DMS79 (cell line): ENCODE measurements around the gene CAVIN4.

Source experiments
- DNase-seq: peaks from one replicate; lab custom pipeline; 2025; lab: John Stamatoyannopoulos, UW

CAVIN4 gene, protein sequence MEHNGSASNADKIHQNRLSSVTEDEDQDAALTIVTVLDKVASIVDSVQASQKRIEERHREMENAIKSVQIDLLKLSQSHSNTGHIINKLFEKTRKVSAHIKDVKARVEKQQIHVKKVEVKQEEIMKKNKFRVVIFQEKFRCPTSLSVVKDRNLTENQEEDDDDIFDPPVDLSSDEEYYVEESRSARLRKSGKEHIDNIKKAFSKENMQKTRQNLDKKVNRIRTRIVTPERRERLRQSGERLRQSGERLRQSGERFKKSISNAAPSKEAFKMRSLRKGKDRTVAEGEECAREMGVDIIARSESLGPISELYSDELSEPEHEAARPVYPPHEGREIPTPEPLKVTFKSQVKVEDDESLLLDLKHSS

GRCh38 chr9:100577776-100578448, at the start of gene CAVIN4:
CAVIN4 (plus strand) TSS chr9:100578079; CDS start chr9:100578144, 65 bp downstream.
- DNase-seq = no peak

DNA sequence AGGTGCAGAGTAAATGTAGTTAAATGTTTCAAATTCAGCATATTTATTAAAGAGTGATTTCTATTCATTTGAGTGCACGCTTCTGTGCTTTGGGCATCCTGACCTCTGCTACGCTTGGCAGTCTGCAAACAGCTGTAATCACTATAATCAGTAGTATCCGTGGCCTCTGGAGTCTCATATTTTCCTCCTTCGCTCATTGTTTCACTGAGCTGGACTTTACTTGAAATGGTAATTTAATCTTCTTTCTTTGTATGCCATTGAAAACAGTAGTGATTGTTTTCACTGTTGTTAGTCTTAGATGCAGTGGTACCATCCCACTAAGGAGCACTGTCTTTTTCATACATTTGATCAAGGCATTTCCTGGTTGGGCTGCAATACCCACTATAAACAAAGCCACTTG, 43.5 kb upstream of the CAVIN4 start:
- no peak for DNase-seq

DNA sequence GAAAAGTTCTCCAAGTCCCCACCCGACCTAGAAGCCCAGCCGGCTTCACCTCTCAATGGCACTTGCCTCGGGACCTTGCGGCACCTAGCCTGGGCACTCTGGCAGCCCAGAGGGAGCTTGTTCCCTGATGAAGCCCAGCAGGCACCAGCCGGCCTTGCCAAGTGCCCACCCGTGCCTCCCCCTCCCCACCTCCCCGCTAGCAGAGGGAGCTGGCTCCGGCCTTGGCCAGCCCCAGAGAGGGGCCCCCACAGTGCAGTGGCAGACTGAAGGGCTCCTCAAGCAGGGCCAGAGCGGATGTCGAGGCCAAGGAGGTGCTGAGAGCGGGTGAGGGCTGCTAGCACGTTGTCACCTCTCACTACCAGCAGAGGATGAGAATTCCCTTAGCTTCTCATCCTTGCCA, 37.6 kb upstream of the CAVIN4 start:
- no peak for DNase-seq

GRCh38 chr9:100549048-100549447, 28.8 kb upstream of the CAVIN4 start:
- DNase-seq = no peak

DNA sequence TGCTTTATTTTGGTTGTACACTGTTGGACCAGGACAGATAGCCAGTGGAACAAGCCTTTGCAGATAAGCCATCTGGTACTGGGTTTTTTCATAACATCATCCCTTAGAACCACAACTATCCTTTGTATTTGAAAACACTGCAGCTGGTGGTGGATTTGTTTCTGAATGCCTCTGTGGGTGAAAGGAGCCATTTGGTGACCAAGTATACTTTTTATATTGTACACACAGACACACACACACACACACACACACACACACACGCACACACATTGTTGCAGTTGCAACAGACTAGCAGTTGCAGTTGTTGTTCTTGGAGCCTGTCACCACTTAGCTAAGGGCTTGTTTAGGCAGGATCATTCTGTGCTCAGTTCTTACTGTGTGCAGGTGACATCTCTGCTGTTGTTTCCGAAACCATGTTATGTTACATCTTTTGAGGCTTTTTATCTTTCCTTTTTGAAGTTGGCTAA, 22.9 kb upstream of the CAVIN4 start:
- DNase-seq = no peak

DNA sequence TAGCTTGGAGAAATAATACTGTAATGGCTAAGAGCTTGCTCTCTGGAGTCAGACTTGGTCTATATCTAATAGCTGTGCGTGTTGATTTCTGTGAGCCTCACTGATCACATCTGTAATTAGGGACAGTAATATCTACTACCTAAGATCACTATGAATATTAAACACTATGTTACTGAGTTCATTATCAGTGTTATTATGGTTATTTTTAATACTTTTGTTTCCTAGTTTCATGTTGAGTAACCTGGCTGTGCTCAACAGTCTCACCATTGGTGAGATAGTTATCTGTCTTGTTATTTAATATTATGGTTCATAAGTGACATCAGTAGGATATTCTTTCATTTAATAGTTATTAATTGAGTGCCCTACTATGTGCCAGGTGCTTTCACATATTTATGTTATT, 22.4 kb upstream of the CAVIN4 start:
- DNase-seq = no peak

DNA sequence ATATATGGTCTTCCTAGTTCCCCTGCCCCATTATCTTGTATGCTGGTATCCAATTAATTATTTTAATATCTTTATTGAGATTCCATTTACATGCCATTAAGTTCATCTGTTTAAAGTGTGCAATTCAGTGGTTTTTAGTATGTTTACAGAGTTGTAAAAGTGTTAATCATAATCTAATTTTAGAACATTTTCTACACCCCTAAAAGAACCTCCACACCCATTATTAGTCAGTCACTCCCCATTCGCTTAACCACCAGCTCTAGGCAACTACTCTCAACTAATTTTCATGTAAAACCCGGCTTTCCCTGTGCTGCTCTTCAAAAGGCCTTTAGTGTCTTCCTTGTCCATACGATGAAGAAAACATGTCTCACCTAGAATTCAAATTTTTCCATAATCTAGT, 20.8 kb upstream of the CAVIN4 start:
- no peak for DNase-seq

GRCh38 chr9:100561256-100561655, 16.6 kb upstream of the CAVIN4 start:
- no peak for DNase-seq

- DNase-seq = no peak
Measured at GRCh38 chr9:100567856-100568255, 10.0 kb upstream of the CAVIN4 start.

DNA sequence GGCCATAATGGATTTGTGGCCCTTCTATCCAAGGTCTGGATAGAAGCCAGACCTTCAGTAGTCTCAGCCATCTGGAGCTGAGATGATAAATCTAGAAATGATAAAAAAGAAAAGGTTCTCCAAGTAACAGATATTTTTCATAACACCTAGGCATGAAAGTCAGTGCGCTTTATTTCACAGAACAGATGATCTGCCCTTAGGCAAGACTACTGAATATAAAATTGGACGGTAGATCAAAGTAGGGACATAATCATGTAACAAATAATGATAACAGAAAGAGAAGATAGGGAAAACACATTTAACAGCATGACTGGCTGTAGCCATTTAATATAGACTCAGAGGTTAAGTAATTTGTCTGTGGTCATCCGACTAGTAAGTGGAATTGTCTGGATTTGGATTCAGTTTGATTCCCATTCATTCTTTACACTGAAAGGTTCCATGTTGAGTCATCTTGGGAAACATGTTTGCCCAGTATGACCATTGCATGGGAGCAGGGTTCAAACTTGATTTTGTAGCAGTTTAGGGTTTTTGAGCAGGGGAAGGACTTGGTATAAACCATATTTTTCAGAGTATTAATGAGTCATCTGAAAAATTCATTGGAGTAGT, 4.1 kb upstream of the CAVIN4 start:
- DNase-seq = no peak

DNA sequence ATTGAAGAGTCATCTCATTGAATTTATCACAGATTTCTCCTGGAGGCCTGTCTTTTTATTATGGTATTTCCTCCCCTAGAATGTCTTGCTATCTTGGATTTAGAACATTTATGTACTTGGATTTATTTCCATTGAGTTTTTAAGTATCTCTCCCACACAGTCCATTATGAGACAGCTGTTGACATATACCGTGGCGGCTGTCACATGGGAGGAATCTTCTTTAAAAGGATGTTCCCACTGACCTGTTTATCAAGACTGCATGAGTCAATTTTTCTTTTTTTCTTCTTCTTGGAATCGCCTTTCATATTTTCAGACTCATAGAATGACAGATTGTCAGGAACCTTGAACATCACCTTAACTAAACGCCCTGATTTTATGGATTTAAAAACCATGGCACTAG, 2.9 kb upstream of the CAVIN4 start:
- no peak for DNase-seq

DNA sequence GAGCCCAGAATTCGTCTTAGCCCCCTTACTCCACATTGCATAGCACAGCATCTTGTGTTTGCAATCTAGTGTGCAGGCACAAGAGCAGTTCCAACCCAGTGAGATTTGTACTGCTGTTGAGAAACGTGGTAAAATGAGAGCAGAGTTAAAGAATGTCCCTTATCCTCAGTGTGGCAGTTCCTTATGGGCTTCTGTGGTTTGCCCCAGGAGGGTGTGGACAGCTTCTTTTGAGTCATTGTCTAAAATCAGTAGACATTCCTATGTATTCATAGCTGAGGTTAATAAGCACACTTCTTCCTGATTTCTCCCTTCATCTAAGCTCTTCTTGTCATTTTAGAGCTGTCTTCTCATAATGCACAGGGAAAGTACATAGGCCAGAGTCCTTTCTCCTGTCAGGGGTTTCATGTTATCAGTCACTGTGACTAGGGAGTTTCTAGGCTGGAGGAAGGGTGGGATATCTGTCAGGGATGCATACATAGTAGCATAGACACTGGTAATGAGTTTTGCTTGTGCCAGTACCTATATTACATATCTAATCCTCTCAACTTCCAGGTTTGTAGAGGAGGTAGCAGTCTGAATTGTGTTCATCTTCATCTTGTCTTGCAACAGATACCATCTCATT, 2.0 kb upstream of the CAVIN4 start:
- DNase-seq = no peak

DNA sequence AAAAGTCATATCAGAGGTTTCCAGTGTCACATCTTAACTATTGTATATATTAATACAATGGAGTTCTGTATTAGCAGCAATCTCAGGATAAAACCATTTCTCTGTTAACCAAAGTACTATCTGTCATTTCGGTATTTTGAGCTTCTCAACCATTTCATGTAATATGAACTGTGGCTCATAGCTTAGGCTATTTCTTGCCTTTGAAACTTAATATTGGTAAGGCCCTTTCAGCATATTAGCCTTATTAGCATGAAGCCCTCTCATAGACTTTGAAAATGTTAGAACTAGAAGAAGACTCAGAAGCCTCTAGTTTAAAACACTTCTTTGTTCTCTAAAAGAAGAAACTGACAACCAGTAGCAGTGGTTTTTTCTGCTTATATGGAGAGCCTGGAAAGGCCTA, 731 bp downstream of the CAVIN4 start:
- DNase-seq = no peak

- DNase-seq = no peak
Measured at GRCh38 chr9:100579665-100580064, 1.8 kb downstream of the CAVIN4 start.

- no peak for DNase-seq
Measured at GRCh38 chr9:100580257-100580656, 2.4 kb downstream of the CAVIN4 start.

DNA sequence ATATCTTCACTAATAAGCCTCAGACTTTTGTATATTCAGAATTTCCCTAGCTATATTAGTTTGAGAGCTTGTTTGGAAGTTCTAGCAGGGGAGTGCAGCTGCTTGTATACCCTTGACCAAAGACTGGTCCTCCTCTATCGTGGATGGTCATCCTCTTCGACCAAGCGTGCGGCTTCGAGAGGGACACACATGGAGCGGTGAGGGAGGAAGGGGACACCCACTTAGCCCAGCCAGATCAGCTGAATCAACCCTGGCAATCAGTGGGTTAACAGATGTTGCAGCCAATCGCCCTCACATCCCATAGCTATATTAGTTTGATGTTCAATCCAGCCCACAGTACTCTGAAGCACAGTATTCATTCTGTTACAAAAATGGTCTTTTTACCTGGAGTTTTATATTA, 3.2 kb downstream of the CAVIN4 start:
- DNase-seq = no peak

- no peak for DNase-seq
Measured at GRCh38 chr9:100581661-100582060, 3.8 kb downstream of the CAVIN4 start.

GRCh38 chr9:100583014-100583802, 5.3 kb downstream of the CAVIN4 start:
- DNase-seq = no peak

DNA sequence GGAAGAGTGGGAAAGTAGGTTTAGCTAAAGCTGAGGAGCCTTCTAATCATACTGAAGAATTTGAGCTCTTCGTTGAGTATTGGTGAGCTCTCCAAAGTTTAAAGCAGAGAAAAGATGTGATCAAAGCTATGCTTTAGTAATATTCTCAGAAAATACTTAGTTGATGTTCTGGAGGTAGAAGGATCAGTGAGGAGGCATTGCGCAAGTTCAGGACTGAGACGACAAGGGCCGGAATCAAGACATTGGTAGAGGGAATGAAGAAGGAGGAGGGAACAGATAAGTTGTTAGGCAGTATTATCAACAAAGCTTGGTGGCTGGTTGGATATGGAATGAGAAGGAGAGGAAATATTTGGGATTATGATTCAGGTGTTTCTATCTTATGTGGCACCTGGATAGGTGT, 7.1 kb downstream of the CAVIN4 start:
- no peak for DNase-seq

GRCh38 chr9:100586093-100586492, 8.2 kb downstream of the CAVIN4 start:
- no peak for DNase-seq

- DNase-seq = no peak
Measured at GRCh38 chr9:100587375-100587774, 9.5 kb downstream of the CAVIN4 start.

DNA sequence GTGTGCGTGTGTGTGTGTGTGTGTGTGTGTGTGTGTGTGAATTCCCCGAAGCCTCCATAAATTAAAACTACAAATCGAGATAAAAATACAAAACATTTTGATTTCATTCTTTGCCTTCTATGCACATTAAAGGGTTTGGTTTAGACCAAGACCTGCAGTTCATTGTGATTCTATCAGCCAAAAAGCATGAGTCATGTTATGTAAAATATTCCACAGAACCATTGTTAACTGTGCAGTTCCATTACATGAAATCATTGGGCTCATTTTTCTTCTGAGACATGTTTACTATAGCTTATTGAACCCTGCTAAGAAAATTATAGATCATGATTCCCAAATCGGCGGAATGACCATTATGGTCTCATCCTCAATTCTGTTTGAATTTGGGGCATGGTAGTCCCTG, 11.7 kb downstream of the CAVIN4 start:
- no peak for DNase-seq
